ENCODE measurements around the gene TMEM38A. TPM values are rescaled to one million over a fixed set of nuclear protein-coding genes. Genes with fewer than 3 reads are reported as not detected.

The TMEM38A gene
- total RNA-seq, 1 donor from 2014 or later, result 4.1 TPM

- H3K27me3 ChIP-seq (ENCODE audit: control insufficient read depth, insufficient read depth, low read length), result no peaks in the 10 kb centered on the region
- no peak for DNase-seq (ENCODE audit: low read depth)
- no peak for TF ChIP-seq CTCF (IDR thresholded peaks at IDR 0.05; ENCODE audit: insufficient read depth, low read length, poor library complexity, severe bottlenecking)
- no peaks in the 10 kb centered on the region for H3K36me3 ChIP-seq (ENCODE audit: control insufficient read depth, insufficient read depth, low read length)
- no peak overlapping the region for H3K4me3 ChIP-seq (ENCODE audit: low read depth, low read length)
Measured at GRCh38 chr19:16619457-16619856, 41.5 kb upstream of the TMEM38A start.

- no peak for TF ChIP-seq CTCF (IDR thresholded peaks at IDR 0.05; ENCODE audit: insufficient read depth, low read length, poor library complexity, severe bottlenecking)
- DNase-seq (ENCODE audit: low read depth), result no peak
- no peaks in the 10 kb centered on the region for H3K27me3 ChIP-seq (ENCODE audit: control insufficient read depth, insufficient read depth, low read length)
- no peaks in the 10 kb centered on the region for H3K36me3 ChIP-seq (ENCODE audit: control insufficient read depth, insufficient read depth, low read length)
- H3K4me3 ChIP-seq (ENCODE audit: low read depth, low read length), result no peak overlapping the region
Measured at GRCh38 chr19:16620018-16620417, 40.9 kb upstream of the TMEM38A start.

- H3K27me3 ChIP-seq (ENCODE audit: control insufficient read depth, insufficient read depth, low read length), result no peaks in the 10 kb centered on the region
- no peak for TF ChIP-seq CTCF (IDR thresholded peaks at IDR 0.05; ENCODE audit: insufficient read depth, low read length, poor library complexity, severe bottlenecking)
- DNase-seq (ENCODE audit: low read depth), result no peak
Measured at GRCh38 chr19:16620584-16620983, 40.4 kb upstream of the TMEM38A start.

GRCh38 chr19:16621165-16621800, 39.7 kb upstream of the TMEM38A start:
- H3K36me3 ChIP-seq (ENCODE audit: control insufficient read depth, insufficient read depth, low read length), result no peaks in the 10 kb centered on the region
- TF ChIP-seq CTCF (IDR thresholded peaks at IDR 0.05; ENCODE audit: insufficient read depth, low read length, poor library complexity, severe bottlenecking), result no peak
- H3K27me3 ChIP-seq (ENCODE audit: control insufficient read depth, insufficient read depth, low read length), result no peaks in the 10 kb centered on the region
- no peak for DNase-seq (ENCODE audit: low read depth)
- H3K4me3 ChIP-seq (ENCODE audit: low read depth, low read length), result no peak overlapping the region

More at GRCh38 chr19:16620584-16620983, 40.4 kb upstream of the TMEM38A start:
- H3K36me3 ChIP-seq (ENCODE audit: control insufficient read depth, insufficient read depth, low read length), result no peaks in the 10 kb centered on the region
- no peak overlapping the region for H3K4me3 ChIP-seq (ENCODE audit: low read depth, low read length)

- no peak for TF ChIP-seq CTCF (IDR thresholded peaks at IDR 0.05; ENCODE audit: insufficient read depth, low read length, poor library complexity, severe bottlenecking)
- Histone ChIP-seq H3K27me3 (ENCODE audit: control insufficient read depth, insufficient read depth, low read length) (no peaks in the 10 kb centered on the region), H3K4me3 (ENCODE audit: low read depth, low read length) (no peak overlapping the region), H3K36me3 (ENCODE audit: control insufficient read depth, insufficient read depth, low read length) (no peaks in the 10 kb centered on the region)
- DNase-seq (ENCODE audit: low read depth), result no peak
Measured at GRCh38 chr19:16623066-16623465, 37.9 kb upstream of the TMEM38A start.

- no peaks in the 10 kb centered on the region for H3K36me3 ChIP-seq (ENCODE audit: control insufficient read depth, insufficient read depth, low read length)
Measured at GRCh38 chr19:16623576-16623975, 37.4 kb upstream of the TMEM38A start.

More at GRCh38 chr19:16623576-16623975, 37.4 kb upstream of the TMEM38A start:
- DNase-seq (ENCODE audit: low read depth), result no peak
- Histone ChIP-seq H3K4me3 (ENCODE audit: low read depth, low read length) (no peak overlapping the region), H3K27me3 (ENCODE audit: control insufficient read depth, insufficient read depth, low read length) (no peaks in the 10 kb centered on the region)
- no peak for TF ChIP-seq CTCF (IDR thresholded peaks at IDR 0.05; ENCODE audit: insufficient read depth, low read length, poor library complexity, severe bottlenecking)
